SK-N-DZ (cell line): ENCODE data around the gene CDON. TPM values are rescaled to one million over a fixed set of nuclear protein-coding genes. Genes with fewer than 3 reads are reported as not detected.

ENCODE experiments used
- DNase-seq: peaks from one replicate; pipeline ENCODE4 v3.0.0-alpha.2; 2015; ENCODE audit warnings: low spot score
- polyA plus RNA-seq, 2 experiments: library from polyadenylated mRNA; depleted of rRNA; stranded (reverse); fragments of >200 nt; gene quantifications; 2 replicates each; pipeline ENCODE4 v1.2.3, GENCODE V29; 2014

CDON gene
- polyA plus RNA-seq (2014; cell fraction: cytosol; rRNA removed), result 20.4 and 31.2 TPM in 2 replicates
- 15.1 and 28.0 TPM in 2 replicates for polyA plus RNA-seq (2014; cell fraction: nucleus; rRNA removed)

GRCh38 chr11:126062679-126063506, at the start of gene CDON:
TSS of gene CDON (minus strand) at chr11:126062866. CDS start at chr11:126023476, 39,390 bp downstream.
- peak; percentile 89 for DNase-seq

- peak; percentile 89 for DNase-seq
Observed at GRCh38 chr11:126111458-126112116, 48.9 kb upstream of the CDON start.

- DNase-seq, result no peak
Observed at GRCh38 chr11:126109941-126110731, 47.5 kb upstream of the CDON start.

GRCh38 chr11:126106594-126107328, 44.1 kb upstream of the CDON start:
- no peak for DNase-seq

- DNase-seq, result no peak
Observed at GRCh38 chr11:126105748-126106080, 43.0 kb upstream of the CDON start.

- no peak for DNase-seq
Observed at GRCh38 chr11:126105022-126105747, 42.5 kb upstream of the CDON start.

- DNase-seq, result peak; percentile 84
Observed at GRCh38 chr11:126104420-126104819, 41.8 kb upstream of the CDON start.

- DNase-seq, result peak; percentile 78
Observed at GRCh38 chr11:126103150-126103549, 40.5 kb upstream of the CDON start.

- DNase-seq, result peak; percentile 78
Observed at GRCh38 chr11:126102436-126102981, 39.8 kb upstream of the CDON start.

- no peak for DNase-seq
Observed at GRCh38 chr11:126101930-126102283, 39.2 kb upstream of the CDON start.

GRCh38 chr11:126101251-126101929, 38.7 kb upstream of the CDON start:
- DNase-seq, result no peak

- no peak for DNase-seq
Observed at GRCh38 chr11:126100716-126101115, 38.0 kb upstream of the CDON start.

- DNase-seq, result peak; percentile 52
Observed at GRCh38 chr11:126098204-126098769, 35.6 kb upstream of the CDON start.

GRCh38 chr11:126095745-126096144, 33.1 kb upstream of the CDON start:
- DNase-seq, result no peak

- DNase-seq, result no peak
Observed at GRCh38 chr11:126090452-126090851, 27.8 kb upstream of the CDON start.

- DNase-seq, result no peak
Observed at GRCh38 chr11:126088999-126089398, 26.3 kb upstream of the CDON start.

GRCh38 chr11:126086248-126086647, 23.6 kb upstream of the CDON start:
- DNase-seq, result no peak

- DNase-seq, result no peak
Observed at GRCh38 chr11:126084608-126084912, 21.9 kb upstream of the CDON start.

GRCh38 chr11:126083829-126084607, 21.4 kb upstream of the CDON start:
- no peak for DNase-seq
